Ovary (tissue), 9 donors: ENCODE data around the gene FBXL7. TPM values are rescaled to one million over a fixed set of nuclear protein-coding genes. Genes with fewer than 3 reads are reported as not detected.

Experiments used
- DNase-seq, 5 donors: peaks; one replicate each; pipeline ENCODE4 v3.0.0-alpha.2; 2019 to 2020
- H3K27ac ChIP-seq, 2 donors: fragments of 200-600 bp; one replicate each; pipeline versions ENCODE4 v1.5.1 to v1.8.0; 2019 to 2022
- H3K27me3 ChIP-seq: fragments of 200-600 bp; one replicate; pipeline ENCODE4 v1.8.0; 2022
- H3K36me3 ChIP-seq: fragments of 200-600 bp; sonication (generic); one replicate; pipeline ENCODE4 v1.5.1; 2019
- H3K4me1 ChIP-seq: one replicate; pipeline ENCODE4 v1.8.1; 2013; ENCODE audit warnings: mild to moderate bottlenecking, moderate library complexity; ENCODE audit not compliant: insufficient read depth
- H3K4me3 ChIP-seq: fragments of 200-600 bp; sonication (generic); one replicate; pipeline ENCODE4 v1.5.1; 2017
- H3K9me3 ChIP-seq, 2 donors: fragments of 200-600 bp in 1 of 2; sonication (generic) in 1 of 2; one replicate each; pipeline versions ENCODE4 v1.5.1 to v1.8.1; 2013 to 2019; ENCODE audit warnings: mild to moderate bottlenecking in 1 of 2, moderate library complexity in 1 of 2
- EP300 ChIP-seq: sonication (generic); formaldehyde crosslinking; IDR thresholded peaks from one replicate; pipeline ENCODE4 v1.6.1; 2017; ENCODE audit warnings: antibody characterized with exemption
- POLR2A ChIP-seq: fragments of 450-650 bp; IDR thresholded peaks from one replicate; pipeline ENCODE4 v1.6.1; 2017; ENCODE audit warnings: antibody characterized with exemption, mild to moderate bottlenecking, moderate library complexity
- WGBS, 3 donors: extraction: QIAGEN DNeasy Blood & Tissue Kit in 1 of 3; methylation state at CpG; one replicate each; pipeline versions ENCODE4 v1.1.5 to v1.1.7; 2013 to 2017; 5-methylcytosine and 5-hydroxymethylcytosine counted together
- intact Hi-C, 4 donors: fragments of 100-400 bp; cut with DNase I; formaldehyde crosslinking; loops; one replicate each; pipeline versions ENCODE4 v1.11.0 to v1.15.1; 2022 to 2023
- polyA plus RNA-seq, 2 donors: library from polyadenylated mRNA; stranded (reverse); fragments of 200-250 nt in 1 of 2; fragments of 350-450 nt in 1 of 2; fragmentation: Illumina TruSeq in 1 of 2; extraction: RNeasy Lipid Tissue Mini Kit (QIAGEN cat#74804) in 1 of 2; gene quantifications; one replicate each; pipeline ENCODE4 v1.2.3, GENCODE V29; 2013 to 2014
- total RNA-seq, 7 donors: library from RNA; depleted of rRNA in 2 of 7; stranded (reverse); fragments of >200 nt in 2 of 7; fragmentation: NEBNext Ultra II Directional in 3 of 7; extraction: Animal tissue kit (Norgen Biotek cat#: 25700) in 3 of 7; gene quantifications; one replicate each; pipeline versions ENCODE4 v1.1.0 to v1.2.4, GENCODE V29; 2016 to 2023
- TF ChIP-seq, protein P1 (sequence below), 3 donors: fragments of 450-650 bp in 2 of 3; fragments of 200-600 bp in 1 of 3; IDR thresholded peaks; one replicate each; pipeline versions ENCODE4 v1.5.1 to v1.8.0; 2016 to 2022; ENCODE audit warnings: antibody characterized with exemption in 3 of 3, mild to moderate bottlenecking in 1 of 3
- donor health status: DM: no; HTN: no; CAD: no; lungs with moderate emphysema.
- donor health status: DM: no; HTN: no; CAD: no.
- donor health status: Bipolar disorder and iron deficiency.
- donor health status: DM: yes; HTN: yes; CAD: no.
- donor health status: DM: no; HTN: no; CAD: no.
- donor health status: DM: yes; HTN: yes; CAD: no.

The FBXL7 gene
- total and polyA plus RNA-seq, 9 donors = 21.1 to 40.9 (median 29.2) TPM

DNA sequence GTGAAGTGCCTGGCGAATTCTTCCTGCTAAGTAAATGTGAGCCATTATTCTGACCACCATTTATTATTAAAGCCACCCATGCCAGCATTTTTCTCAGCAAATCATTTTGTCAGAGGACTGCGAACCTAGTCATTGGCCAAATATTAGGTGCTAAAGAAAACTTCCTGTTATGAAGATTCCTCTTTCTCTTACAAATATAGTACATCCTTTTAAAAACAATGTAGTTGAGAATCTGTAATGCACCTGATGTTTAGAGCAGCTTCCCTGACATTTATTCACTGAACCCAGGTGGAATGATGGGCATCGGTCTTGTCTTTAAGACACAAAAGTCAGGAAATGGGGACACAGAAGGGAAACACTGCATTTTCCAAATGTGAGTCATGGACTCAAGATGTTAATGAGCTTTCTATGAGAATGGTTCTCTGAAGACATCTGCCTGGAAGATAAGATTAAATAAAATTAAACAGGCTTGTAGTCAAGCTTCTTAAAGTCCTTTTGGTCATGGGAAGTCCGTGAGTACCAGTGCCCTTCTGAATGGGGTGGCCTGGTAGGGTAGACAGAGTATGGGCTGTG is 290.6 kb downstream of the FBXL7 start:
- Histone ChIP-seq H3K9me3 (no peaks in the 10 kb centered on the region), H3K4me3 (no peak overlapping the region), H3K36me3 (no peaks in the 10 kb centered on the region), H3K4me1 (peaks cover 6% of the 10 kb centered on the region), H3K27ac (no peak overlapping the region), H3K27me3 (no peaks in the 10 kb centered on the region)
- WGBS, 3 donors = 72 to 88% (median 82%) methylated on average over 4 of the region's 4 CpGs
- DNase-seq = no peak
- no peak for TF ChIP-seq POLR2A
- TF ChIP-seq, protein P1, sequence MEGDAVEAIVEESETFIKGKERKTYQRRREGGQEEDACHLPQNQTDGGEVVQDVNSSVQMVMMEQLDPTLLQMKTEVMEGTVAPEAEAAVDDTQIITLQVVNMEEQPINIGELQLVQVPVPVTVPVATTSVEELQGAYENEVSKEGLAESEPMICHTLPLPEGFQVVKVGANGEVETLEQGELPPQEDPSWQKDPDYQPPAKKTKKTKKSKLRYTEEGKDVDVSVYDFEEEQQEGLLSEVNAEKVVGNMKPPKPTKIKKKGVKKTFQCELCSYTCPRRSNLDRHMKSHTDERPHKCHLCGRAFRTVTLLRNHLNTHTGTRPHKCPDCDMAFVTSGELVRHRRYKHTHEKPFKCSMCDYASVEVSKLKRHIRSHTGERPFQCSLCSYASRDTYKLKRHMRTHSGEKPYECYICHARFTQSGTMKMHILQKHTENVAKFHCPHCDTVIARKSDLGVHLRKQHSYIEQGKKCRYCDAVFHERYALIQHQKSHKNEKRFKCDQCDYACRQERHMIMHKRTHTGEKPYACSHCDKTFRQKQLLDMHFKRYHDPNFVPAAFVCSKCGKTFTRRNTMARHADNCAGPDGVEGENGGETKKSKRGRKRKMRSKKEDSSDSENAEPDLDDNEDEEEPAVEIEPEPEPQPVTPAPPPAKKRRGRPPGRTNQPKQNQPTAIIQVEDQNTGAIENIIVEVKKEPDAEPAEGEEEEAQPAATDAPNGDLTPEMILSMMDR (IDR thresholded peaks at IDR 0.05) = no peak
- TF ChIP-seq EP300 = no peak
- intact Hi-C loops = no loop called here

DNA sequence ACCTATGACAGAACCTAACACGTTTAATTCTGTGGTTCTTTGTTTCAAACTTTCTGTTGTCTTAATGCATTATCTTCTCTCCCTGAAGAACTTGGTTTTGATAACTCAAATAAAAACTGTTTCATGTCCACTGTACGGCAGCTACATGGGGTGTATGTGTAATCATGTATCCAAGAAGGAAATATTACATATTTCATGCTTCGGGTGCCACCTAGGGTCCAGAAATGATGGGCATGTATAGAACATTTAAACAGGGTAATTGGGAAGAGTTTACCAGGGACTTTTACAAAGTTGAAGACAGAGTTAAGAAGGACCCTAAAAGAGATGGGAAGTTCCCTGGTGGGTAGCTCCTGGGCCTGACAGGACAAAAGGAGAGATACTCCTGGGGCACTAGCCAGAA is 291.3 kb downstream of the FBXL7 start:
- Histone ChIP-seq H3K27me3 (no peaks in the 10 kb centered on the region), H3K36me3 (no peaks in the 10 kb centered on the region), H3K27ac (no peak overlapping the region), H3K4me3 (no peak overlapping the region), H3K9me3 (no peaks in the 10 kb centered on the region), H3K4me1 (peaks cover 6% of the 10 kb centered on the region)
- TF ChIP-seq, protein P1 (IDR thresholded peaks at IDR 0.05) = no peak
- no peak for TF ChIP-seq EP300
- TF ChIP-seq POLR2A = no peak
- intact Hi-C loops = no loop called here
- DNase-seq = no peak
- 47 to 74% (median 51%) methylated on average over 3 of the region's 3 CpGs for WGBS, 3 donors

DNA sequence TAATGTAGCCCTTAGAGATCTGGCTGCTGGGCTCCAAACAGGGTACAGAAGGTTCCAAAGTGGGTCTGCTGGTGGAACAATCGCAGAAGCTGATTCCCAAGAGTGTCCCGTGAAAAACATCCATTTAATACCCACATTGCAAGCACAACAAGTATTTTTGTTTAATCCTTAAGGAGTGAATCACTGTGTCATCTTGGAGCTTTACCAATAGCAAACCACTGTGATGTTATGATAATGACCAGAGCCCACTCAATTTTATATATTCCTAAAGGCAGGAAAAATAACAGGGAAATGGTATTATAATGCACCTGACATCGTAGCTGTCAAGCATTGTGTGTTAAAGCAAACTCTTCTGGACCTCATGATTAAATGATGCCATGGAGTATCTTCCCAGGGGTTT is 291.9 kb downstream of the FBXL7 start:
- Histone ChIP-seq H3K4me1 (peaks cover 6% of the 10 kb centered on the region), H3K4me3 (no peak overlapping the region), H3K27me3 (no peaks in the 10 kb centered on the region), H3K9me3 (no peaks in the 10 kb centered on the region), H3K27ac (no peak overlapping the region), H3K36me3 (no peaks in the 10 kb centered on the region)
- DNase-seq = no peak
- intact Hi-C loops = no loop called here
- TF ChIP-seq, protein P1 (IDR thresholded peaks at IDR 0.05) = no peak
- TF ChIP-seq EP300 (no peak), POLR2A (no peak)
- WGBS, 3 donors = 85 to 89% (median 87%) methylated on average over 3 of the region's 3 CpGs

DNA sequence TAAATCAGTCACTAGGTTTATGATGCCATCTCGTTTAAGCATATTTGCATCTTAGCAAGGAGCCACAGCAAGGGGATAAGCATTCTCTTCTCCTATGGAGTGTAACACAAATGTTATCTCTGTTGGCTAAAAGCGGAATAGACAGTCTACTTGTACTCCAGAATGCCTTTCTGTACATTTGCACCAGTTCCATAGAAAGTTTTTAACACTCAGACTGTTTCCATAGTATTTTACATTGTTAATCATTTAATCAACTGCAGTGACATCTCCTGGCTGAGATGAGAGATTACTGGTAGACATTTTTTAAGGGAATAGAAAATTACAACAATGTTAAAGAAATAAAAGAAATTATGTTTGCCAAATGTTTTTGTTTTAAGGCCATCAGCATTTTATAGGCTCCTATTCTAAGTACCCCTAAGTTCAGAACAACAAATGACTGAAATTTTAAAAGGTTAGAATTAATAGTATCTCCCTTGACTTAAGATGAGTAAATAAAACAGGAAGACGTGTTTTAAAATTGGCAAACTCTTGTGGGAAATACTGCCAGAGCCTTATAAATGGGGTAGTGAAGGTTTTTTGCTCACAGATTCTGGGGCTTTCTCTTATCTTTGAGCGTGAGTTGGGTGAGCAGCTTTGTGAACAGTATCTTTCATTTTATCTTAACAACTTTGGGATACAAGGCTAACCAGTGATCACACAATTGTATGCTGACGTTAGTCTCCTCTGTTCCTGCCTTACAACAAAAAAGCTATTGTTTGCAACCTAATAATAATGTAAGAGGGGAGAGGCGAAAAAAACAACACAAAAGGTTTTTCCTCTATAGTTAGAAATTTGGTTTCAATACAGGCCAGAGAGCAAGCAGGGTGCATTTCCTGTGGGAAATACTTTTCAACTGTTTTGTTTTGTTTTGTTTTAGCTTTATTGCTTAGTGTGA is 294.3 kb downstream of the FBXL7 start:
- H3K27ac ChIP-seq = no peak overlapping the region
- no peak overlapping the region for H3K4me3 ChIP-seq
- no peak for TF ChIP-seq POLR2A
- TF ChIP-seq, protein P1 (IDR thresholded peaks at IDR 0.05) = no peak
- H3K4me1 ChIP-seq = peaks cover 7% of the 10 kb centered on the region
- intact Hi-C loops = no loop called here
- no peaks in the 10 kb centered on the region for H3K9me3 ChIP-seq
- no peaks in the 10 kb centered on the region for H3K36me3 ChIP-seq
- WGBS, 3 donors = 34 to 42% (median 41%) methylated on average over 6 of the region's 6 CpGs
- DNase-seq = no peak
- H3K27me3 ChIP-seq = no peaks in the 10 kb centered on the region
